ENCODE results near the gene LRRC46. TPM values are rescaled to one million over a fixed set of nuclear protein-coding genes. Genes with fewer than 3 reads are reported as not detected.
A peak's percentile ranks its signal among the peaks of the same experiment; 100 is the strongest.

Gene LRRC46
- total and polyA plus RNA-seq, 10 donors = 0.42 to 1.4 (median 1.1) TPM

GRCh38 chr17:47822785-47823184 is 8.7 kb upstream of the LRRC46 start:
- Histone ChIP-seq H3K27ac (peak overlapping the region in 2 of 8 donors; percentile 77 to 85), H3K27me3 (replicated peaks in 1 of 7) (no peaks in the 10 kb centered on the region), H3K4me1 (peaks cover 19 to 43% (median 32%) of the 10 kb centered on the region in 6 donors), H3K9me3 (no peaks in the 10 kb centered on the region), H3K36me3 (peaks cover 3 to 74% (median 61%) of the 10 kb centered on the region in 6 donors), H3K4me3 (no peak overlapping the region)
- no peak for TF ChIP-seq CTCF (IDR thresholded peaks at IDR 0.05 in 8 of 11, conservative IDR thresholded peaks at IDR 0.05 in 3 of 11)
- TF ChIP-seq POLR2AphosphoS5 (IDR thresholded peaks at IDR 0.05) = no peak
- no peak for TF ChIP-seq POLR2A (IDR thresholded peaks at IDR 0.05)
- DNase-seq = no peak
- intact Hi-C loops (cut with DNase I; ENCODE audit: low total_unique reads) = no loop called here
- WGBS, 5 donors = 91 to 100% (median 97%) methylated on average over 1 to 4 of the region's 4 CpGs

GRCh38 chr17:47823519-47823918 is 8.0 kb upstream of the LRRC46 start:
- intact Hi-C loops (cut with DNase I; ENCODE audit: low total_unique reads) = no loop called here
- TF ChIP-seq CTCF (IDR thresholded peaks at IDR 0.05 in 8 of 11, conservative IDR thresholded peaks at IDR 0.05 in 3 of 11) (no peak), POLR2AphosphoS5 (IDR thresholded peaks at IDR 0.05) (no peak), POLR2A (IDR thresholded peaks at IDR 0.05) (no peak)
- H3K27ac ChIP-seq = no peak overlapping the region
- 84 to 98% (median 85%) methylated on average over 4 of the region's 4 CpGs for WGBS, 5 donors
- no peak for DNase-seq
- H3K4me1 ChIP-seq = peaks cover 19 to 48% (median 33%) of the 10 kb centered on the region in 6 donors
- H3K36me3 ChIP-seq = peaks cover 3 to 74% (median 61%) of the 10 kb centered on the region in 6 donors
- no peaks in the 10 kb centered on the region for H3K27me3 ChIP-seq (replicated peaks in 1 of 7)
- H3K4me3 ChIP-seq = no peak overlapping the region
- H3K9me3 ChIP-seq = no peaks in the 10 kb centered on the region

GRCh38 chr17:47829870-47830269 is 1.6 kb upstream of the LRRC46 start:
- DNase-seq = no peak
- Histone ChIP-seq H3K27ac (peak overlapping the region; percentile 80 to 94 (median 90)), H3K36me3 (peaks cover 0 to 46% (median 40%) of the 10 kb centered on the region in 6 donors), H3K27me3 (replicated peaks in 1 of 7) (no peaks in the 10 kb centered on the region), H3K9me3 (no peaks in the 10 kb centered on the region), H3K4me1 (peaks cover 9 to 66% (median 47%) of the 10 kb centered on the region in 6 donors), H3K4me3 (peak overlapping the region in 1 of 8 donors; percentile 96)
- intact Hi-C loops (cut with DNase I; ENCODE audit: low total_unique reads) = no loop called here
- 69 to 82% (median 79%) methylated on average over 3 of the region's 3 CpGs for WGBS, 5 donors
- TF ChIP-seq POLR2AphosphoS5 (IDR thresholded peaks at IDR 0.05) (peak in 1 of 3 donors; percentile 46), POLR2A (IDR thresholded peaks at IDR 0.05) (no peak), CTCF (IDR thresholded peaks at IDR 0.05 in 8 of 11, conservative IDR thresholded peaks at IDR 0.05 in 3 of 11) (no peak)

GRCh38 chr17:47830396-47831002 is 971 bp upstream of the LRRC46 start:
- TF ChIP-seq POLR2A (IDR thresholded peaks at IDR 0.05) (no peak), CTCF (IDR thresholded peaks at IDR 0.05 in 8 of 11, conservative IDR thresholded peaks at IDR 0.05 in 3 of 11) (no peak), POLR2AphosphoS5 (IDR thresholded peaks at IDR 0.05) (no peak)
- intact Hi-C loops (cut with DNase I; ENCODE audit: low total_unique reads) = no loop called here
- Histone ChIP-seq H3K27ac (peak overlapping the region; percentile 80 to 94 (median 90)), H3K36me3 (peaks cover 0 to 45% (median 33%) of the 10 kb centered on the region in 6 donors), H3K4me1 (peaks cover 9 to 72% (median 50%) of the 10 kb centered on the region in 6 donors), H3K4me3 (peak overlapping the region; percentile 75 to 96 (median 90)), H3K27me3 (replicated peaks in 1 of 7) (no peaks in the 10 kb centered on the region), H3K9me3 (no peaks in the 10 kb centered on the region)
- WGBS, 5 donors = 59 to 73% (median 69%) methylated on average over 18 of the region's 18 CpGs
- DNase-seq = no peak

Data from spleen (tissue), 11 donors.